Measurements from ENCODE around the gene CSF2.

Gene CSF2

GRCh38 chr5:132085686-132086085 lies 12.1 kb downstream of the CSF2 start:
- no peaks in the 10 kb centered on the region for H3K27me3 ChIP-seq (ENCODE audit: control insufficient read depth, low read length)
- H3K9me2 ChIP-seq (replicated peaks; ENCODE audit: control insufficient read depth, low read length), result no peaks in the 10 kb centered on the region
- H3K4me2 ChIP-seq (ENCODE audit: low read length), result no peak overlapping the region
- no peaks in the 10 kb centered on the region for H3K36me3 ChIP-seq (ENCODE audit: control insufficient read depth, low read length)
- no peaks in the 10 kb centered on the region for H3K9me3 ChIP-seq (ENCODE audit: control insufficient read depth, insufficient read depth, low read length)
- no peaks in the 10 kb centered on the region for H3F3A ChIP-seq (ENCODE audit: control insufficient read depth, insufficient read depth)
- no peak overlapping the region for H3K27ac ChIP-seq (ENCODE audit: low read depth, low read length)
- no peaks in the 10 kb centered on the region for H3K79me2 ChIP-seq (ENCODE audit: control insufficient read depth, low read length)
- no peaks in the 10 kb centered on the region for H3K4me1 ChIP-seq (ENCODE audit: control insufficient read depth, low read length)
- no peak for TF ChIP-seq CTCF (IDR thresholded peaks at IDR 0.05; ENCODE audit: low read depth, low read length, poor library complexity, severe bottlenecking)
- TF ChIP-seq EZH2phosphoT487 (IDR thresholded peaks at IDR 0.05; ENCODE audit: borderline replicate concordance, low read length), result no peak
- no peak overlapping the region for H3K4me3 ChIP-seq (ENCODE audit: low read length)
- no peaks in the 10 kb centered on the region for H4K20me1 ChIP-seq (ENCODE audit: control insufficient read depth, insufficient read depth, low read depth, low read length)

- no peak overlapping the region for H3K4me2 ChIP-seq (ENCODE audit: low read length)
These were observed 12.7 kb downstream of the CSF2 start for GRCh38 chr5:132086277-132086794.

GRCh38 chr5:132087176-132087575 lies 13.6 kb downstream of the CSF2 start:
- H3F3A ChIP-seq (ENCODE audit: control insufficient read depth, insufficient read depth), result no peaks in the 10 kb centered on the region
- H3K27me3 ChIP-seq (ENCODE audit: control insufficient read depth, low read length), result no peaks in the 10 kb centered on the region
- no peaks in the 10 kb centered on the region for H3K4me1 ChIP-seq (ENCODE audit: control insufficient read depth, low read length)
- H3K4me2 ChIP-seq (ENCODE audit: low read length), result no peak overlapping the region
- no peaks in the 10 kb centered on the region for H3K36me3 ChIP-seq (ENCODE audit: control insufficient read depth, low read length)
- no peak overlapping the region for H3K4me3 ChIP-seq (ENCODE audit: low read length)
- no peaks in the 10 kb centered on the region for H3K79me2 ChIP-seq (ENCODE audit: control insufficient read depth, low read length)
- H3K9me2 ChIP-seq (replicated peaks; ENCODE audit: control insufficient read depth, low read length), result no peaks in the 10 kb centered on the region
- H4K20me1 ChIP-seq (ENCODE audit: control insufficient read depth, insufficient read depth, low read depth, low read length), result no peaks in the 10 kb centered on the region
- H3K27ac ChIP-seq (ENCODE audit: low read depth, low read length), result no peak overlapping the region
- H3K9me3 ChIP-seq (ENCODE audit: control insufficient read depth, insufficient read depth, low read length), result no peaks in the 10 kb centered on the region
- TF ChIP-seq EZH2phosphoT487 (IDR thresholded peaks at IDR 0.05; ENCODE audit: borderline replicate concordance, low read length) (no peak), CTCF (IDR thresholded peaks at IDR 0.05; ENCODE audit: low read depth, low read length, poor library complexity, severe bottlenecking) (no peak)

More at GRCh38 chr5:132086277-132086794, 12.7 kb downstream of the CSF2 start:
- Histone ChIP-seq H3K9me2 (replicated peaks; ENCODE audit: control insufficient read depth, low read length) (no peaks in the 10 kb centered on the region), H3K27ac (ENCODE audit: low read depth, low read length) (no peak overlapping the region), H3K79me2 (ENCODE audit: control insufficient read depth, low read length) (no peaks in the 10 kb centered on the region), H3K27me3 (ENCODE audit: control insufficient read depth, low read length) (no peaks in the 10 kb centered on the region), H3K4me3 (ENCODE audit: low read length) (no peak overlapping the region), H3K9me3 (ENCODE audit: control insufficient read depth, insufficient read depth, low read length) (no peaks in the 10 kb centered on the region), H3K4me1 (ENCODE audit: control insufficient read depth, low read length) (no peaks in the 10 kb centered on the region), H4K20me1 (ENCODE audit: control insufficient read depth, insufficient read depth, low read depth, low read length) (no peaks in the 10 kb centered on the region), H3K36me3 (ENCODE audit: control insufficient read depth, low read length) (no peaks in the 10 kb centered on the region), H3F3A (ENCODE audit: control insufficient read depth, insufficient read depth) (no peaks in the 10 kb centered on the region)
- TF ChIP-seq CTCF (IDR thresholded peaks at IDR 0.05; ENCODE audit: low read depth, low read length, poor library complexity, severe bottlenecking) (no peak), EZH2phosphoT487 (IDR thresholded peaks at IDR 0.05; ENCODE audit: borderline replicate concordance, low read length) (no peak)

Measured in DOHH2 (cell line).